WTC11 (cell line): ENCODE data around the gene OCEL1. TPM values are rescaled to one million over a fixed set of nuclear protein-coding genes. Genes with fewer than 3 reads are reported as not detected.
A peak's percentile ranks its signal among the peaks of the same experiment; 100 is the strongest.

Experiments used
- ARID4B ChIP-seq: sonication (generic); formaldehyde crosslinking; IDR thresholded peaks from 2 replicates; pipeline ENCODE4 v1.8.0; 2023; ENCODE audit warnings: missing genetic modification reagents, mild to moderate bottlenecking, borderline replicate concordance
- ATF1 ChIP-seq: sonication (generic); formaldehyde crosslinking; IDR thresholded peaks from 2 replicates; pipeline ENCODE4 v1.8.1; 2023; ENCODE audit warnings: mild to moderate bottlenecking, moderate library complexity, missing genetic modification reagents
- E2F4 ChIP-seq: sonication (generic); formaldehyde crosslinking; IDR thresholded peaks from 2 replicates; pipeline ENCODE4 v1.8.1; 2022; ENCODE audit warnings: low read depth, mild to moderate bottlenecking, moderate library complexity, missing genetic modification reagents, borderline replicate concordance
- E2F5 ChIP-seq: sonication (generic); formaldehyde crosslinking; IDR thresholded peaks from 2 replicates; pipeline ENCODE4 v1.8.1; 2022; ENCODE audit warnings: mild to moderate bottlenecking, moderate library complexity, missing genetic modification reagents
- ELF4 ChIP-seq: sonication (generic); formaldehyde crosslinking; IDR thresholded peaks from 2 replicates; pipeline ENCODE4 v1.8.1; 2022; ENCODE audit warnings: low read depth, mild to moderate bottlenecking, moderate library complexity, missing genetic modification reagents
- EMX1 ChIP-seq: fragments of 250-450 bp; sonication (Bioruptor Pico); IDR thresholded peaks from 2 replicates; pipeline ENCODE4 v1.8.0; 2021; ENCODE audit warnings: mild to moderate bottlenecking
- GABPB1 ChIP-seq: sonication (generic); formaldehyde crosslinking; IDR thresholded peaks from 2 replicates; pipeline ENCODE4 v1.8.1; 2023; ENCODE audit warnings: mild to moderate bottlenecking, missing genetic modification reagents
- HMGXB4 ChIP-seq: sonication (generic); formaldehyde crosslinking; IDR thresholded peaks from 2 replicates; pipeline ENCODE4 v1.8.1; 2023; ENCODE audit warnings: mild to moderate bottlenecking, moderate library complexity, missing genetic modification reagents
- JAZF1 ChIP-seq: fragments of 250-450 bp; sonication (Bioruptor Pico); IDR thresholded peaks from 2 replicates; pipeline ENCODE4 v1.9.0; 2021; ENCODE audit warnings: moderate library complexity, mild to moderate bottlenecking, inconsistent platforms
- MLX ChIP-seq: sonication (generic); formaldehyde crosslinking; IDR thresholded peaks from 2 replicates; pipeline ENCODE4 v1.8.1; 2023; ENCODE audit warnings: mild to moderate bottlenecking, missing genetic modification reagents, moderate library complexity
- NR2C2 ChIP-seq: sonication (generic); formaldehyde crosslinking; IDR thresholded peaks from 2 replicates; pipeline ENCODE4 v1.8.0; 2022; ENCODE audit warnings: mild to moderate bottlenecking, missing genetic modification reagents
- NR3C1 ChIP-seq: sonication (generic); formaldehyde crosslinking; conservative IDR thresholded peaks from 2 replicates; pipeline ENCODE4 v1.8.1; 2023; ENCODE audit warnings: low read depth, mild to moderate bottlenecking, missing genetic modification reagents
- PRRX2 ChIP-seq: fragments of 250-450 bp; sonication (Bioruptor Pico); IDR thresholded peaks from 2 replicates; pipeline ENCODE4 v1.8.0; 2021; ENCODE audit warnings: mild to moderate bottlenecking
- SMAD3 ChIP-seq: sonication (generic); formaldehyde crosslinking; IDR thresholded peaks from 2 replicates; pipeline ENCODE4 v1.8.0; 2022; ENCODE audit warnings: missing genetic modification reagents, mild to moderate bottlenecking, borderline replicate concordance
- SP1 ChIP-seq: sonication (generic); formaldehyde crosslinking; conservative IDR thresholded peaks from 2 replicates; pipeline ENCODE4 v1.8.1; 2022; ENCODE audit warnings: missing genetic modification reagents
- USF1 ChIP-seq: sonication (generic); formaldehyde crosslinking; IDR thresholded peaks from 2 replicates; pipeline ENCODE4 v1.8.0; 2022; ENCODE audit warnings: mild to moderate bottlenecking, missing genetic modification reagents
- ZNF138 ChIP-seq: sonication (generic); formaldehyde crosslinking; conservative IDR thresholded peaks from 2 replicates; pipeline ENCODE4 v1.8.1; 2022; ENCODE audit warnings: mild to moderate bottlenecking, moderate library complexity, missing genetic modification reagents
- ZNF219 ChIP-seq: sonication (generic); formaldehyde crosslinking; IDR thresholded peaks from 2 replicates; pipeline ENCODE4 v1.8.0; 2023; ENCODE audit warnings: missing genetic modification reagents, mild to moderate bottlenecking, borderline replicate concordance
- ZNF263 ChIP-seq: sonication (generic); formaldehyde crosslinking; IDR thresholded peaks from 2 replicates; pipeline ENCODE4 v1.8.1; 2022; ENCODE audit warnings: low read depth, mild to moderate bottlenecking, moderate library complexity, missing genetic modification reagents
- total RNA-seq: library from RNA; stranded (reverse); gene quantifications from 3 replicates; pipeline ENCODE4 v1.2.3, GENCODE V29; 2021
- TF ChIP-seq, protein P1 (sequence below): sonication (generic); formaldehyde crosslinking; IDR thresholded peaks from 2 replicates; pipeline ENCODE4 v1.8.0; 2022; ENCODE audit warnings: mild to moderate bottlenecking, missing genetic modification reagents
- TF ChIP-seq, protein P2 (sequence below): fragments of 250-450 bp; sonication (Bioruptor Pico); IDR thresholded peaks from 2 replicates; pipeline ENCODE4 v1.8.0; 2021; ENCODE audit warnings: mild to moderate bottlenecking
- TF ChIP-seq, protein P3 (sequence below): sonication (generic); formaldehyde crosslinking; IDR thresholded peaks from 2 replicates; pipeline ENCODE4 v1.8.0; 2022; ENCODE audit warnings: mild to moderate bottlenecking, missing genetic modification reagents
- TF ChIP-seq, protein P4 (sequence below): sonication (generic); formaldehyde crosslinking; IDR thresholded peaks from 2 replicates; pipeline ENCODE4 v1.8.1; 2023; ENCODE audit warnings: mild to moderate bottlenecking, missing genetic modification reagents

Gene OCEL1
- total RNA-seq, 1 experiment from 2014 or later = 34.0 TPM

DNA sequence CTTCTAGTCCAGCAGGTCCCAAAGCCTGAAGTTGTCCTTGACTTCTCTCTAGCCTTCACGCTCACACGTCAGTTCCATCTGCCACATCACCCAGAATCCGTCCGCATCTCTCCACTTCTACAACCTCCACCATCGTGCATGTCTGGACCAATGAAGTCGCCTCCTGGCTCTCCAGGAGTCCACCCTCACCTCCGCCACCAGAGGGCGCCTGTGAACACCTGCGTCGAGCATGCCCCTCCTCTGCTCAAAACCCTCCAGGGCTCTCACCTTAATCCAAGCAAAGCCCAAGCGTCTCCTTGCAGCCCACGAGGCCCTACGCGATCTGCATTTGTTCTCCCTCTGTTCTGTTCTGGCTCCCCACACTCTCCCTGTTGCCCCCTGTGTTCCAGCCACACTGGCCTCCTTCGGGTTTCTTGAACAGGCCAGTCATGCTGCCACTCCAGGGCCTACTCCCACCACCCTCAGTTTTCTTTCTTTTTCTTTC is 34.9 kb downstream of the OCEL1 start (continued):
- TF ChIP-seq, protein P1, sequence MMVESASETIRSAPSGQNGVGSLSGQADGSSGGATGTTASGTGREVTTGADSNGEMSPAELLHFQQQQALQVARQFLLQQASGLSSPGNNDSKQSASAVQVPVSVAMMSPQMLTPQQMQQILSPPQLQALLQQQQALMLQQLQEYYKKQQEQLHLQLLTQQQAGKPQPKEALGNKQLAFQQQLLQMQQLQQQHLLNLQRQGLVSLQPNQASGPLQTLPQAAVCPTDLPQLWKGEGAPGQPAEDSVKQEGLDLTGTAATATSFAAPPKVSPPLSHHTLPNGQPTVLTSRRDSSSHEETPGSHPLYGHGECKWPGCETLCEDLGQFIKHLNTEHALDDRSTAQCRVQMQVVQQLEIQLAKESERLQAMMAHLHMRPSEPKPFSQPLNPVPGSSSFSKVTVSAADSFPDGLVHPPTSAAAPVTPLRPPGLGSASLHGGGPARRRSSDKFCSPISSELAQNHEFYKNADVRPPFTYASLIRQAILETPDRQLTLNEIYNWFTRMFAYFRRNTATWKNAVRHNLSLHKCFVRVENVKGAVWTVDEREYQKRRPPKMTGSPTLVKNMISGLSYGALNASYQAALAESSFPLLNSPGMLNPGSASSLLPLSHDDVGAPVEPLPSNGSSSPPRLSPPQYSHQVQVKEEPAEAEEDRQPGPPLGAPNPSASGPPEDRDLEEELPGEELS (CRISPR knock-in tag) = no peak
- no peak for TF ChIP-seq NR3C1 (CRISPR knock-in tag)
- TF ChIP-seq ATF1 = no peak
- TF ChIP-seq, protein P2, sequence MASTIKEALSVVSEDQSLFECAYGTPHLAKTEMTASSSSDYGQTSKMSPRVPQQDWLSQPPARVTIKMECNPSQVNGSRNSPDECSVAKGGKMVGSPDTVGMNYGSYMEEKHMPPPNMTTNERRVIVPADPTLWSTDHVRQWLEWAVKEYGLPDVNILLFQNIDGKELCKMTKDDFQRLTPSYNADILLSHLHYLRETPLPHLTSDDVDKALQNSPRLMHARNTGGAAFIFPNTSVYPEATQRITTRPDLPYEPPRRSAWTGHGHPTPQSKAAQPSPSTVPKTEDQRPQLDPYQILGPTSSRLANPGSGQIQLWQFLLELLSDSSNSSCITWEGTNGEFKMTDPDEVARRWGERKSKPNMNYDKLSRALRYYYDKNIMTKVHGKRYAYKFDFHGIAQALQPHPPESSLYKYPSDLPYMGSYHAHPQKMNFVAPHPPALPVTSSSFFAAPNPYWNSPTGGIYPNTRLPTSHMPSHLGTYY (CRISPR knock-in tag) = no peak
- TF ChIP-seq ARID4B (CRISPR knock-in tag) = no peak
- TF ChIP-seq MLX (CRISPR knock-in tag) = no peak
- TF ChIP-seq JAZF1 (CRISPR knock-in tag) = no peak
- TF ChIP-seq ZNF219 (CRISPR knock-in tag) = no peak
- TF ChIP-seq USF1 (CRISPR knock-in tag) = 0 out of 2 replicates have a peak, but pooled peaks have one; percentile 31
- TF ChIP-seq, protein P3, sequence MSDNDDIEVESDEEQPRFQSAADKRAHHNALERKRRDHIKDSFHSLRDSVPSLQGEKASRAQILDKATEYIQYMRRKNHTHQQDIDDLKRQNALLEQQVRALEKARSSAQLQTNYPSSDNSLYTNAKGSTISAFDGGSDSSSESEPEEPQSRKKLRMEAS (CRISPR knock-in tag) = peak; percentile 82; the same call in 1 of the 2 replicates
- TF ChIP-seq EMX1 (CRISPR knock-in tag) = no peak
- TF ChIP-seq ELF4 (CRISPR knock-in tag) = no peak
- TF ChIP-seq GABPB1 (CRISPR knock-in tag) = no peak
- no peak for TF ChIP-seq E2F4
- TF ChIP-seq SP1 (CRISPR knock-in tag) = peak; percentile 63
- TF ChIP-seq ZNF138 (CRISPR knock-in tag) = no peak
- TF ChIP-seq SMAD3 (CRISPR knock-in tag) = no peak
- TF ChIP-seq, protein P4, sequence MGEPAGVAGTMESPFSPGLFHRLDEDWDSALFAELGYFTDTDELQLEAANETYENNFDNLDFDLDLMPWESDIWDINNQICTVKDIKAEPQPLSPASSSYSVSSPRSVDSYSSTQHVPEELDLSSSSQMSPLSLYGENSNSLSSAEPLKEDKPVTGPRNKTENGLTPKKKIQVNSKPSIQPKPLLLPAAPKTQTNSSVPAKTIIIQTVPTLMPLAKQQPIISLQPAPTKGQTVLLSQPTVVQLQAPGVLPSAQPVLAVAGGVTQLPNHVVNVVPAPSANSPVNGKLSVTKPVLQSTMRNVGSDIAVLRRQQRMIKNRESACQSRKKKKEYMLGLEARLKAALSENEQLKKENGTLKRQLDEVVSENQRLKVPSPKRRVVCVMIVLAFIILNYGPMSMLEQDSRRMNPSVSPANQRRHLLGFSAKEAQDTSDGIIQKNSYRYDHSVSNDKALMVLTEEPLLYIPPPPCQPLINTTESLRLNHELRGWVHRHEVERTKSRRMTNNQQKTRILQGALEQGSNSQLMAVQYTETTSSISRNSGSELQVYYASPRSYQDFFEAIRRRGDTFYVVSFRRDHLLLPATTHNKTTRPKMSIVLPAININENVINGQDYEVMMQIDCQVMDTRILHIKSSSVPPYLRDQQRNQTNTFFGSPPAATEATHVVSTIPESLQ (CRISPR knock-in tag) = no peak
- TF ChIP-seq ZNF263 (CRISPR knock-in tag) = no peak
- TF ChIP-seq NR2C2 (CRISPR knock-in tag) = no peak
- no peak for TF ChIP-seq PRRX2
- TF ChIP-seq E2F5 (CRISPR knock-in tag) = no peak
- TF ChIP-seq HMGXB4 (CRISPR knock-in tag) = peak; percentile 26; the same call in 1 of the 2 replicates
